Stimulated activated CD8-positive, alpha-beta memory T cell treated with anti-CD3 and anti-CD28 coated beads, Interleukin-2, amount 100 ng/mL, for 48 hours (primary cell): ENCODE results near the gene SYT9.
"Not testable (repeated sequence)": the region's sequence is repeated elsewhere in the genome, so short reads cannot be mapped to it uniquely, and the experiment has no call there.

Experiments
- DNase-seq, 2 donors: peaks; one replicate each; pipeline ENCODE4 v3.0.0-alpha.2; 2020; ENCODE audit warnings: low read depth in 2 of 2

Gene SYT9

DNA sequence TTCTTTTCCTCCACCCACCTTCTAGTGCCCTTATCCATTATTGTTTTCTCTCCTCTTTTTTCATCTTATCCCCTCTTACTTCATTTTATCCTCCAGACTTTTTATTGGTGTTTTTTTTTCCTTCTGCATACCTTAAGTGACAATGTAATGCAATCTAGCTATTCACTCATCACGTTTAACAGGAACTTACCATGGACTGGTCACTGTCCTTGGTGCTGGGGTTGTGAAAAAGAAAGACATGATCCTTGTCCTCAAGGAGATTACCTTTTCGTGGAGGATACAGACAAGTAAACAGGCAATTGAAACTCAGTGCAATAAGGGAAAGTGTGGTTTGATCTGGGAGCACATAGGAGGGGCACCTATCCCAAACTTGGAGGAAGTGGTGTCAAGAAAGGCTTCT is 20.7 kb downstream of the SYT9 start:
- DNase-seq = no peak

DNA sequence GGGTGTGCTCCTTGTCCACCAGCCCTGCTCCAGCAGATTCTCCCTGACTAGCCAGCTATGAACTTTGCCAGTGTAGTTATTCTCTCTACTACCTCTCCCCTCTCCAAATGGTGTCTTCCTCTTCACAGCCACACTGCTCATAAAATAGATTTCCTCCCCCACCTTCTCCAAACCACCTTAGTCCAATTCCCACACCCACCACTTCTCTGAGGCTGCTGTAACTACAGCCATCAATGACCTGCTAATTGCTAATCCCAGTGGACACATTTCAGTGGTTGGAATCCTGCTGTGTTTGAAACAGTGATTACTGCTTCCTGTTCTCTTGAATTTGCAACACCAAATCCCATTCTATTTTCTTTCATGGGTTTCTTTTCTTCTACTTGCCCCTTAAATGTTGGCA is 23.4 kb downstream of the SYT9 start:
- DNase-seq = no peak

DNA sequence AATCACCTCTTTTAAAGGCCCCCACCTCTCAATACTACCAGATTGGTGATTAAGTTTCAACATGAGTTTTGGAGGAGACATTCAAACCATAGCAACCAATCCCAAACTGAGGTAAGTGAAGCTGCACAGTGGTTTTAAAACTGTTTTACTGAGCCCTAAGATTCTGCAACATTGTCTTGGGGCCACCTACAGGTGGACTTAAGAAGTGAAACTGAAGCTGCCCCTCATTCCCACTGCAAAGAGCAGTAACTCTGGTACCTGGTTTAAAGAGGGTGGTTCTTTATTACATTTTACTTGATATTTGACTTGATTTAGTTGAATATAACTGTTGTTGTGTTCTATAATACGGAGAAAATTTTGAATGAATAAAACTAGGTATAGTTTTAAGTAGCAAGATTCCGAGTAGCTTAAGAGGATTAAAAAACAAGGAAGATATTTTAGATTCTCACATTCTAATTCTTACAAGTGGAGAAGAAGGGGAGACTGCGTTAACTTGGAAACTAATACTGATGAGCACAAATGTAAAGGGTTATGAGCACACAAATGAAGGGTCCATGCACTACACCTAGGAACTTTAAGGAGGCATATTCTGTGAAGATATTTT is 26.7 kb downstream of the SYT9 start:
- DNase-seq = no peak

DNA sequence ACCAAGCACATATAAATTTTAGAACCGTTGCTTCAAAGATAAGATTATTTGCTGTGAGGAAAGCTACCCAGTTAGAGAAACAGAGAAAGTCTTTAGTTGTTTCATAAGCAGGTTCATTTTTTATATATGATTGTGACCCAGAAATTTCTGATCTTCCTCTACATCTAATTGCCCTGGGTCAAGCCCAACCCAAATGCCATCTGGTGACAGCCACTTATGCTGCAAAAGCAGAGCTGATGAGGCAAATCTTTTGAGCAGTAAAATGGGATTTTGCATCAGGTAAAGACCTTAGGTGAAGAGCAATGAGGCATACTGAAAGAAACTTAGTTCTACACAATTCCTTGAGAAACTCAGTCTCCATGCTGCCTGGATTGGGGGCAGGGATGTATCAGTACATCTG is 28.0 kb downstream of the SYT9 start:
- DNase-seq = no peak

DNA sequence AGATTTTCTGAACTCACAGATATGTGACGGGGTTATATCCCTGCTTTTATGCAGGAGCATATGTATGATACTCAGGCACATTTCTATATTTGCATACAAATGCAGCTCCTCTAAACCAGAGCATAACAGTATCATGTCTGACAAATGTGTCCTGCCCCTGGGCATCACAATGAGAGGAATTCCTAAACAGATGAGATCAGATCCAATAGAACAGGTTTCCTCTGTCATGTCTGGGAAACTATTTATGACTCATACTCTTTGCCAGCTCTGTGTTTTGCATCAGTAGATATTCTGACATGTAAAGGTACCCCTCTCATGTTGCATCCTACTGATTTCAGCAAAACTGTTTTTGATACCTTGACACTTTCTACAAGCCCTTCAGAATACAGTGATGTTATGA is 29.4 kb downstream of the SYT9 start:
- no peak for DNase-seq

DNA sequence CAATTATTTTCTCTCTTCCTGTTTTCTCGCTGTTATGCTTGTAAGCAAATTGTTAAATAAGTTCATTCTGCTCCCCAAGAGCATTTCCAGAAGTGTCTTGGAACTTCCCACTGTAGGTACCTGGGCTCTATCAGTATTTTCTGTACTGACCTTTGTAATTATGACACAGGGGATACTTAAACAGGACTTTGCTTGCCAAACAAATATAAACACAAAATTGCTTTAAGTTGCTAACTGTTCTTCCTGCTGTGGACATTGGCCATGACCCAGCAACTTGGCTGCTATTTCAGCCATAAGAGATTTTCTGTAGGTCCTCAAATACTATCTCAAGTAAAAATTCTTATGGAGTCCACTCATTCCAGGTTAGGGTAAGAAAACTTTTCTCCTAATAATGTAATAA is 30.1 kb downstream of the SYT9 start:
- DNase-seq = no peak

DNA sequence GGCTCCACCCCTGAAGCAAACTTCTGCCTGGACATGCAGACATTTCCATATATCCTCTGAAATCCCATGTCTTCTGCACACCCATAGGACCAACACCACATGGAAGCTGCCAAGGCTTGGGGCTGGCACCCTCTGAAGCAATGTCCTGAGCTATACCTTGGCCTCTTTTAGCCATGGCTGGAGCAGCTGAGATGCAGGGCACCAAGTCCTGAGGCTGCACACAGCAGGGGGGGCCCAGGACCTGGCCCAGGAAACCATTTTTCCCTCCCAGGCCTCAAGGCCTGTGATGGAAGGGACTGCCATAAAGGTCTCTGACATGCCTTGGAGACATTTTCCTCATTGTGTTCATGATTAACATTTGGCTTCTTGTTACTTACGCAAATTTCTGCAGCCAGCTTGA is 34.5 kb downstream of the SYT9 start:
- DNase-seq = no peak

DNA sequence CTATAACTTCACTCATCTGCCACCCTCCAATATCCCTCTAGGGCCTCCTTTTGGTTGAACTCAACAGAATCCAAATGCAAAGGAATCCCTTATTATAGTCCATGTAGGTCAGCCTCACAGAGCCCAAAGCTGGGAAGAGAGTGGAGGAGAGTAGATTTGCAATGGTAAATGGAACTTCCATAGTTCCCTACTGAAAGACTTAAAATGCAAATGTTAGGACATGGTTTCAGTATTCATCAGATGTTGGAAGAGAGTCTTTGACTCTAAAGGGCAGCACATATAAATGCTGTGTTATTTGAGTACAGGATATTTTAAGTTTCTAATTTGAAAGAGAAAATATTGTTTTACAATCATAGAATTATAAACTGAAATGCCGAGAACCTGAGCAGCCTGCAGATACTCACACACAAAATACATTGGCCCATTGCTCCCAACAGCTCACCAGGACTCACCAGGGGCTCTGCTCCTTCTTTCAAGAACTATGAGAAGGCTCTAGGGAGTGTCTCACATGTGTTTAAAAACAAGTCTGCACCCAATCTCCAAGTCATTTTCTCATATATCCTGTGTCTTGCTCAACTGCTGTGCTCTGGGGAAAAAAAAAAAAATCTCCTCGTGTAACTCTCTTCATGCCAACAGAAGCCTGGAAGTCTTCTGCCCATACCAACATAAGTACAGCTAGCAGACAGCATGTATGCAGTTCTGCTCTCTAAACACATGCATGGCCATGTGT is 39.6 kb downstream of the SYT9 start:
- DNase-seq = no peak

DNA sequence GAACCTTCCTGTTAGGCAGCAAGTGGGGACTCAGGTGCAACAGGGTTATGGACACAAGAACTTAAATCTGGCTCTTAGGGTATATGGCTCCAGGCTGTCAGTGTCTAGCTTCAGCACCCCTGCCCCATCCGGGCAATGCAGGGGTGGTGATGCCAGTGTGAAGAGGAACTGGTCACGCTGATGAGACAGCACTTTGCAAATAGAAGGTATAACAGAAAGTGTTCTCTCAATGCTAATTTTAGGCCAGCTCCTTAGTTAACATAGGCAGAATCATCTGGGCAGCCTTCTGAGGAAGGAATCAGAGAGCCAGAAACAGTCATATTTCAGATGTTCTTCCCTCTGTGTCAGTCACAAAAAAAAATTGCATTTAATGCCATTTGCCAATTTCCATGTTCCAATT is 41.2 kb downstream of the SYT9 start:
- DNase-seq = no peak

DNA sequence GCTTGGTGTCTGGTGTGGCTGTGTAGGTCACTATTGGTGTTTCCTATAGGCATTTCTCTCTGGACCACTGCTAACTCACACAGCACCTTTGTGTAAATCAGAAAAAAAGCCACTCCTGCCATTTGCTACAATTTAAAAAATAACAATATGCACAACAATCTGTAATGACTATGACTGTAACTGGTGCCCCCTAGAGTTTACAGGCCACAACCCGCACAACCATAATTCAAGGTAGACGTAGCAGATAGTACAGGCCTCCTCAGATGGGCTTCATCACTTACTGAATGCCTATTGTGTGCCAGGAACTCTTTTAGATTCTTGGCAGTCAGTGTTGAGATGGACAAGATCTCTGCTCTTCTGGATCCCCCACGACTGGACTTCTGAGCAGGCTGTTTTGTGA is 47.7 kb downstream of the SYT9 start:
- DNase-seq = no peak

DNA sequence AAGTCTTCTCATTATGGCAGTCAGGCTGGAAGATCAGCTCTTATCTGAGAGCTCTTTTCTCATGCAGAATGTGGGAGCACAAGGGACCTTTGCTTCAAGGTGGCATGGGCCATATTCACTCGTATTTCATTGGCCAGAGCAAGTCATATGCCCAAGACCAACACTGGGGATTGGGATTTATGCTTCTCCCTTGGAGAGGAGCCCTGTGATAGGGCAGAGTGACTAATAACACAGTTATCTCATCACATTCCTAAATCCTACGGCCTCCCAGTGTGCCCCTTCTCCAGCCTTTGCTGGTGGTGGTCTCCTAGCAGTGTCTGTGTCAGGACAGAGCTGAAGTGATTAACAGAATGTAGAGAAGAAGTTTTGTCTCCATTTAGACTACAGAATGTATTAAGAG is 48.6 kb downstream of the SYT9 start:
- no peak for DNase-seq

DNA sequence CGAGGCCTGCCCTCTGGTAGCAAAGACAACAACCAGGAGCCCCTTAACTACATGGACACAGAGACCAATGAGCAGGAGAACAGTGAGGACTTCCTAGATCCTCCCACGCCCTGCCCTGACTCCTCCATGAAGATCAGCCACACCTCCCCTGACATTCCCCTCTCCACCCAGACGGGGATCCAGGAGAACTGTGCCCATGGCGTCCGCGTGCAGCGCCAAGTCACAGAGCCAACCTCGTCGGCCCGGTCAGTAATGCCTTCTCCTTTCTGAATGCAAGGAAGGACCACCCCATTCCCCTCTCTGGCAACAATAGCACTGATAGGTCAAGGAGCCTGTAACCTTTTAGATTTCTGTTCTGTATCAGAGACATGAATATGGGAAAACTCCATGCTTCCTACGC is 51.4 kb downstream of the SYT9 start:
- no peak for DNase-seq

DNA sequence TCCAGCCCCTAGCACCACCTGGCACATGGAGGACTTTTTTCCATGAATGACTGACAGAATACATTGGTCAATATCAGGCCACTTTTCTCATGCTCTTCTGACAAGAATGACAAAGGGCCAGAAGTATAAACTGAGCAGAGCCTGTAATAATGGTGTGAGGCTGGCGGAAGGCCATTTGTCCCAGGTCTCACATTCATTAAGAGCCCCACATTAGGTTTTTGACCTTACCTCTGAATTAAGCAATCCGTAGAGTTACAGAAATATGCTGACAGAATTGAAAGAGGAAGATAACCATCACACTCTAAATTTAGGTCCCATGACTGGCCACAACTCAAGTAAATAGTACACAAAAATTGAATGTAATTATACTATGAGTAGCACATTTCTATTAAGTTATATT is 55.2 kb downstream of the SYT9 start:
- DNase-seq = no peak

DNA sequence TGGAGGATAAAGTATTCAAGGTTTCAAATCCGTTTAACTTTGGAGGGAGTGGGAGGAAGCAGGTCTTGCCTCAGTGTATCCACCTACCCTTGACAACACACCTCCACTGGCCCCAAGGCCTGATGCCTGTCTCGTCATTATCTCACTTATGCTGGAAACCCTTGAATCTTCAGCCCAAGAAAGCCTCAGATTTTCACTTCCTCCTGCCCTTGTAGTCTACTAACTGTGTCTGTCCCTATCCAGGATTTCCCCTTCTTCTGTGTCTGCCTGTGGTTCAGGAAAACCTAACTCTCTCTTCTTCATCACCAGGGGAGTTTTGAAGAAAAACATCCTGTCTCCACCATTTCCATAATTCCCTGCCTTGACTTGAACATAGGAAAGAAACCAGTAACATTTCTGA is 56.1 kb downstream of the SYT9 start:
- DNase-seq = no peak

DNA sequence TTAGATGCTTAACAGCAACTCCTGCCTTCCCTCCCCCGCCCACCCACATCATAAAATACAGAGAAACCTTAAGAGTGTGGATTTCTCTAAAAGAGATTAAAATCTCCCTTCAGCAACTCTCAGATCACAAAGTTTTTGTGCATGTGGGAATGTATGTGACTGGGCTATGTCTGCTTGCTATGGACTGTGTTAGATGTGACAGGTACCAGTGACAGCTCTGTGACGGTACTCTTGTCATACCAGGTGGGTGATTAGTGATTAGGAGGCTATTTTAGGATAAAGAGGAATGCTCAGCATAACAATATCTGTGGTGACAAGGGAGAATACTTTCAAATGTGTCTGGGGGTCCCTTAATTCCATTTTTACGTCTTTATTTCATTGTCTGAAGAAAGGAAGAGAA is 60.2 kb downstream of the SYT9 start:
- no peak for DNase-seq

DNA sequence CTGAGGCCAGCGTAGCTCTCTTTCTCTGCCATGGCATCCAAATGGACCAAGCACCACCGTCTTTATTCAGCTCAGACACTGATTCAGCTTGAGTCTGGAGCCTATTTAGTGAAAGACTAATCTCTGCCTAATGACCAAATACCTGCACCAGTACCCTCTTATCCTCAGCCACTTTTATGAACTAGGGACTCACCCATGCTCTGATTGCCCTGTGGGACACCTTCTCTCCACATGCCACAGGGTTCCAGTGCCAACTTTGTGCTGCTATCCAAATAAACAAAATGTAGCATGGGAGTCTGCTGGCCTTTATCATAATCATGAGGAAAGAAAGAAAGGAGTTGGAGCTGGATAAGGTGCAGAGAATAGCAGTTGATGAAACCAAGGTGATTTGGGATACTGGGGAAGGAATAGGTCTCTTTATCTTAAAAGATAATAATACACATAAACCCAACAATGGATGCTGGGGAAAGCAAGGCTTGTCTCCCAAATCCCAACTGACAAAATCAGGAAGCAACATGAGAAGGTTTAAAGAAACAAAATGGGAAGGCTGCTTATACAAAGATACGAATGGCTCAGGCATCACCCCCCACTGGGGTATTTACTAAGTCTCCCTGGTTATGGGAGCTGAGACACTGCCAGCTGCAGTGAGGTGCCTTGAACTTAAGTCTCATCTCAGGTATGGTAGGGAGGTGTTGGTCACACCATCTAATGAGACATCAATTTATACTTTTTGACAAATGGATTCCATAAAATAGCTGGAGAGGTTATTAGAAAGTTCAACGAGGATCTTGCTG is 63.3 kb downstream of the SYT9 start:
- DNase-seq = no peak

DNA sequence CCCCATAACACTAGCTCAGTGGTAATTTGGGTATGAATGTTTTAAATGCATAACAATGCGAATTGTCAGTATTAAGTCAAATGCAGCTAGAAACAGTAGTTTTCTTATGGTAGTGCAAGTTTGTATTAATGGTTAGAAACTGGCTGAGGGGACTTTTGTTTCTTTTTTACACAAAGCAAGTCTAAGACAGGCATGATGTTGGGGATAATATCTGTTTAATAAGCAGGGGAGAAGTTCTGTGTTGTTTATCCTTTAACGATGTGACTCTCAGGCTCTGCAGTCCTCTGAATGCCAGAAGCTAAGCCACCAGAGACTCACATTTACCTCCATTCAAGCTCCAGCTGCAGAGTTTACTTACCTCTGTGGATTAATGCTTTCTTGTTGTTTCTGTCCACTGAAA is 67.8 kb downstream of the SYT9 start:
- DNase-seq = no peak

DNA sequence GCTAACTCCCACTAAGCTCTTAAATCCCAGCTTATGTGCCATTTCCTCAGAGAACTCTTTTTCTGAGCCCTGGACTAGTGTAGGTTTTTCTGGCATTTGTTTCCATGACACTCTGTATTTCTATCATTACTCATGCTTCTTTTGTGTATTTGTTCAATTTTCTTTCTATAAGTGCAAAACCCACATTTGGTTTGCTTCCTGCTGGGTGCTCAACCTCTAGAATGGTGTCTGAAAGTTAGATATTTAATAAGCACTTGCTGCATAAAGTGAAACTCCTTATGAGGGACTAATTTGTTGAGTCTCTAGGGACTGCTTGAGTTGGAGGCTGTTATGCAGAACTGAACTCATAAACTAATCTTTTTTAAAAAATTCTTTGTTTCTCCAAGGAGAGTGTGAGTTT is 68.6 kb downstream of the SYT9 start:
- DNase-seq = no peak

DNA sequence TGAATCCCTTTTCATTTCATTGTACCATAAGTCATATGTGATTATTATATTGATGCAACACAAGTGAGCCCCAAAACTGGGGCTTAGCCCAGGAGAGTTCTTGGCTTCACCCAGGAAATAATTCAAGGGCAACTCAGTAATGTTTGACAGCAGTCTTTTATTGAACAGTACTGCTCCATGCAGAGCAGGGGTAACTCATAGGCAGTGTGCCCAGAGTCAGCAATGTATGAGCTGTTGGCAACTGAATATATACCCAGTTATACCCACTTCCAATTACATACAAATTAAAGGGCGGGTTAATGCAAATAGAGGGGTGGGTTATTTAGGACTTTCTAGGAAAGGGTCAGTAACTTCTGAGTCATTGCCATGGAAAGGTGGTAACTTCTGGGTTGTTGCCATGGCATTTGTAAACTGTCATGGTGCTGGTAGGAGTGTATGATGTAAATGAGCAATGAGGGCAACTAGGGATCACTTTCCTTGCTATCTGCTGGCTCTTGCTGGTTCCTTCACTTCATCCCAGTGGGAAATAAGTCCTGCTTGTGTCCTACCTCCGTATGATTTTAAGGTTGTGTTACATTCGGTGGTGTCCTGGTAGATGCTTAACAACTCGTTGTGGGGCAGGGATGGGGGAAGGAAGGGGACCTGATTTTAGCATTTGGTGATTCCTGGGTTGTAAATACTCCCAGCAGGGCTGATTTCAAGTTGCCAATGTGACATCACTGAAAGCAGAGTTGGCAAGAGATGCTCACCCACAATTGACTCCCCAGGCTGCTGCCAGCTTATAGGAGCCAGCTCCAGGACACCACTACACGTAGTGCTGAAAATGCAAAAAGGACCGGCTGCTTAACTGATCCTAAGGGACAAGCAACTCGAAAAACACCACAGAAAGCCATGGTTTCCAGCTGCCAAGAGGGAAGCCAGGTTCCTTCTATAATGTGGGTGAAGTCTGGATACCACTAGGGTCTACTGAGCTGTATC is 70.1 kb downstream of the SYT9 start:
- DNase-seq = no peak

DNA sequence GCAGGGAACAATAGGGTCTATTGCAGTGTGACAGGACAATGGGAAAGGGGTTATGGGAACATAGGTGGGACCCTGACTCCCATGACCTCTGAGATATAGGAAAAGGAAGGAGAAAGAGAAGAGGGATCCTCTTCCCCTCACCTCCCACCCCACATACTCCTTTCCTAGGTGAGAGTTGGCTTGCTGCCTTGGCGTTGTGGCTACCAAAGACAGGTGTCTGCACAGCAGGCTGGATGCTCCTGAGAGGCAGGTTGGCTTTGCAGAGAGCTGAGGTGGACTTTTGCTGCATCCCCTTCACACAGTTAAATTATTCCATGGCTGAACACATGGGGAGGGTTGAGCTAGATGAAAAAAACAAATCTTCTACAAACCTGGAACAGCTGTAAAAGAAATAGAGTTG is 80.7 kb downstream of the SYT9 start:
- no peak for DNase-seq

DNA sequence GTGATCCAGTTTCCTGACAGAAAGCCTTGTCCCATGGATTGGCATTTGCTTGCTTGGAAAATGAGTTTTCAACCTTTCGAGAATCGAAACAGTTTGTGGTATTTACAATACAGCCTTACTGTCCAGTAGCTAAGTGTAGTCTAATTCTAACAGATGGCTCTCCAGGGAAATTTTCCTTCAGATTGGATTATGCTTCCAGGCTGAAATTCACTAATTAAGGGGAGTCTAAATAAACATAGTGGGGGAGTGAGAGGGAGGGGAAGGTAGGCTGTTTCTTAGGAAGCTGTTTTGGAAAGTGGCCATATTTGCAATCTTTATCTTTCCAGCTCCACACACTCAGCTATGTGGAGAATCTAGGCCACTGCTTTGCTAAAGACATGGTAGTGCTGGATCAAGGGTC is 81.3 kb downstream of the SYT9 start:
- no peak for DNase-seq

DNA sequence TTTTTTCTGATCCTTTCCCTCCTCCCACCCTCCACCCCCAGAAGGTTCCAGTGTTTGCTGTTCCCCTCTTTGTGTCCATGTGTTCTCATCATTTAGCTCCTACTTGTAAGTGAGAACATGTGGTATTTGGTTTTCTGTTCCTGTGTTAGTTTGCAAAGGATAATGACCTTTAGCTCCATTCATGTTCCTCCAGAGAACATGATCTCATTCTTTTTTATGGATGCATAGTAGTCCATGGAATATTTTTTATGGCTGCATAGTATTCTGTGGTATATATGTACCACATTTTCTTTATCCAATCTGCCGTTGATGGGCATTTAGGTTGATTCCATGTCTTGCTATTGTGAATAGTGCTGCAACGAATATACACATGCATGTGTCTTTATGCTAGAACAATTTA is 83.7 kb downstream of the SYT9 start:
- not testable (repeated sequence) for DNase-seq
